Natural killer cell (primary cell): Measurements from ENCODE around the gene TENM4. TPM values are rescaled to one million over a fixed set of nuclear protein-coding genes. Genes with fewer than 3 reads are reported as not detected.

Experiments used
- ATAC-seq, 3 donors: fragments of 150-1000 bp in 2 of 3; fragments of 200-7000 bp in 1 of 3; cut with Tn5 transposase; 1 replicate in 1 of 3; 2 replicates in 2 of 3; pipeline ENCODE4 v1.10.0; 2021; ENCODE audit warnings: mild to moderate bottlenecking in 2 of 3, moderate library complexity in 2 of 3
- DNase-seq, 2 donors: peaks; one replicate each; pipeline versions ENCODE4 v3.0.0 to v3.0.0-alpha.2; 2013 to 2021; ENCODE audit warnings: mixed read lengths in 1 of 2
- H3K27ac ChIP-seq: one replicate; pipeline ENCODE4 v1.5.1; 2013; ENCODE audit warnings: mild to moderate bottlenecking, low read length
- H3K27me3 ChIP-seq: one replicate; pipeline ENCODE4 v1.6.1; 2013; ENCODE audit warnings: low read length; ENCODE audit not compliant: control insufficient read depth, insufficient read depth
- H3K36me3 ChIP-seq: one replicate; pipeline ENCODE4 v1.6.1; 2013; ENCODE audit warnings: low read length; ENCODE audit not compliant: control insufficient read depth, insufficient read depth
- H3K4me1 ChIP-seq: one replicate; pipeline ENCODE4 v1.6.1; 2013; ENCODE audit warnings: low read length; ENCODE audit not compliant: control insufficient read depth, insufficient read depth
- H3K4me3 ChIP-seq: one replicate; pipeline ENCODE4 v1.5.1; 2013; ENCODE audit warnings: low read length
- H3K9me3 ChIP-seq: one replicate; pipeline ENCODE4 v1.6.1; 2013; ENCODE audit warnings: low read length; ENCODE audit not compliant: control insufficient read depth, insufficient read depth
- H3K27ac Mint-ChIP-seq, 2 donors: one replicate each; pipeline ENCODE4 v1.8.0; 2022; ENCODE audit warnings: mild to moderate bottlenecking in 2 of 2, mixed read lengths in 2 of 2, moderate library complexity in 1 of 2
- H3K27me3 Mint-ChIP-seq, 2 donors: one replicate each; pipeline ENCODE4 v1.8.0; 2022; ENCODE audit warnings: low read depth in 2 of 2, mixed read lengths in 2 of 2
- H3K36me3 Mint-ChIP-seq: one replicate; pipeline ENCODE4 v1.8.0; 2022; ENCODE audit warnings: mixed read lengths
- H3K4me1 Mint-ChIP-seq, 2 donors: one replicate each; pipeline ENCODE4 v1.8.0; 2022; ENCODE audit warnings: mixed read lengths in 2 of 2
- H3K4me3 Mint-ChIP-seq: one replicate; pipeline ENCODE4 v1.8.0; 2022; ENCODE audit warnings: mild to moderate bottlenecking, moderate library complexity, mixed read lengths
- H3K9me3 Mint-ChIP-seq, 2 donors: one replicate each; pipeline ENCODE4 v1.8.0; 2022; ENCODE audit warnings: mixed read lengths in 2 of 2
- WGBS: methylation state at CpG from one replicate; pipeline ENCODE4 v1.1.7; 2013; ENCODE audit warnings: missing lambda C conversion rate; ENCODE audit not compliant: insufficient coverage; 5-methylcytosine and 5-hydroxymethylcytosine counted together
- intact Hi-C: fragments of 100-400 bp; cut with micrococcal nuclease; formaldehyde crosslinking; loops from one replicate; pipeline ENCODE4 v1.14.2; 2022
- total RNA-seq, 4 donors: library from RNA; stranded (reverse); fragments of 120-200 nt in 1 of 4; gene quantifications; one replicate each; pipeline versions ENCODE4 v1.2.3 to v1.2.4, GENCODE V29; 2013 to 2022
- TF ChIP-seq, protein P1 (sequence below): fragments of 200-600 bp; IDR thresholded peaks from one replicate; pipeline ENCODE4 v1.8.0; 2022; ENCODE audit warnings: antibody characterized with exemption

Gene TENM4
- total RNA-seq, 3 donors from 2014 or later (not counting 1 experiment from before 2014, with no cell fraction given) = 0.63 to 0.75 TPM; not detected in 1

- DNase-seq (no peak), ATAC-seq (no peak)
- H3K27me3 ChIP-seq = no peaks in the 10 kb centered on the region
- H3K9me3 Mint-ChIP-seq = no peaks in the 10 kb centered on the region
- intact Hi-C loops = no loop called here
- H3K36me3 Mint-ChIP-seq = no peaks in the 10 kb centered on the region
- H3K27ac Mint-ChIP-seq = no peak overlapping the region
- H3K9me3 ChIP-seq = no peaks in the 10 kb centered on the region
- no peaks in the 10 kb centered on the region for H3K4me1 Mint-ChIP-seq
- no peaks in the 10 kb centered on the region for H3K36me3 ChIP-seq
- TF ChIP-seq, protein P1, sequence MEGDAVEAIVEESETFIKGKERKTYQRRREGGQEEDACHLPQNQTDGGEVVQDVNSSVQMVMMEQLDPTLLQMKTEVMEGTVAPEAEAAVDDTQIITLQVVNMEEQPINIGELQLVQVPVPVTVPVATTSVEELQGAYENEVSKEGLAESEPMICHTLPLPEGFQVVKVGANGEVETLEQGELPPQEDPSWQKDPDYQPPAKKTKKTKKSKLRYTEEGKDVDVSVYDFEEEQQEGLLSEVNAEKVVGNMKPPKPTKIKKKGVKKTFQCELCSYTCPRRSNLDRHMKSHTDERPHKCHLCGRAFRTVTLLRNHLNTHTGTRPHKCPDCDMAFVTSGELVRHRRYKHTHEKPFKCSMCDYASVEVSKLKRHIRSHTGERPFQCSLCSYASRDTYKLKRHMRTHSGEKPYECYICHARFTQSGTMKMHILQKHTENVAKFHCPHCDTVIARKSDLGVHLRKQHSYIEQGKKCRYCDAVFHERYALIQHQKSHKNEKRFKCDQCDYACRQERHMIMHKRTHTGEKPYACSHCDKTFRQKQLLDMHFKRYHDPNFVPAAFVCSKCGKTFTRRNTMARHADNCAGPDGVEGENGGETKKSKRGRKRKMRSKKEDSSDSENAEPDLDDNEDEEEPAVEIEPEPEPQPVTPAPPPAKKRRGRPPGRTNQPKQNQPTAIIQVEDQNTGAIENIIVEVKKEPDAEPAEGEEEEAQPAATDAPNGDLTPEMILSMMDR = no peak
- 27% methylated on average over 2 of the region's 2 CpGs for WGBS
- no peak overlapping the region for H3K4me3 ChIP-seq
- no peak overlapping the region for H3K4me3 Mint-ChIP-seq
- no peak overlapping the region for H3K27ac ChIP-seq
- no peaks in the 10 kb centered on the region for H3K4me1 ChIP-seq
- H3K27me3 Mint-ChIP-seq = peaks cover 0 to 2% of the 10 kb centered on the region in 2 donors
Observed at GRCh38 chr11:79098146-79098545, 342.7 kb downstream of the TENM4 start.

DNA sequence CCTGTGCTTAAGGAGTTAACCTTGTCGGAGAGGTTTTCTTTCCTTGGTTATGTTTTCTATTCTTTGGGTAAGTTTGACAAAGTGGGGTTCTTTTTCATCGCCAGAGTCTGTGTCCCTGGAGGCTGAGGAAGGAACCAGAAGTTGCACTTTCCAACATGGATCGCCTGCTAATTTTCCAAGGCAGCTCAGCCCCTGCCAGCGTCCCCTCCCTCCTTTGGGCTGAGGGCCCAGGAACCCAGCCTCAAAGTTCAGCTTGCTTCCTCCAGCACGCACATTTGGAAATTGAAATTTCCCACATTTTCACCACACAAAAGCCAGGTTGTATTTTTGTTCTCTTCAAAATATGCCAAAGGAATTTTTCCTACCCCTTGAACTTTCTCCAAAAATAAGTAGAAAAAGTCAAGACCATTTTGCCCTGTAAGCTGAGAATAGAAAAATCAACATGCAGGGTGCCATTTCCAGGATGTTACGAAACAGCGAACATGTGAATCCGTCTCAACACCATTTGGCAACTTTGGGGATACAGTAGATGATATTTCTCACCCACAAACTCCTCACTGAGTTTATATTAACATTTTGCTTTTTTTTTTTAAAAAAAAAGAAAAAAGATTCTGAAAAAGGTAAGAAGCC, 343.5 kb downstream of the TENM4 start:
- 81% methylated on average over 8 of the region's 8 CpGs for WGBS
- H3K4me3 Mint-ChIP-seq = no peak overlapping the region
- Histone ChIP-seq H3K36me3 (no peaks in the 10 kb centered on the region), H3K9me3 (no peaks in the 10 kb centered on the region), H3K27ac (no peak overlapping the region), H3K4me1 (no peaks in the 10 kb centered on the region), H3K4me3 (no peak overlapping the region), H3K27me3 (no peaks in the 10 kb centered on the region)
- DNase-seq (no peak), ATAC-seq (no peak)
- H3K27ac Mint-ChIP-seq = no peak overlapping the region
- no peaks in the 10 kb centered on the region for H3K4me1 Mint-ChIP-seq
- TF ChIP-seq, protein P1 = no peak
- peaks cover 0 to 2% of the 10 kb centered on the region in 2 donors for H3K27me3 Mint-ChIP-seq
- no peaks in the 10 kb centered on the region for H3K36me3 Mint-ChIP-seq
- no peaks in the 10 kb centered on the region for H3K9me3 Mint-ChIP-seq
- intact Hi-C loops = no loop called here

DNA sequence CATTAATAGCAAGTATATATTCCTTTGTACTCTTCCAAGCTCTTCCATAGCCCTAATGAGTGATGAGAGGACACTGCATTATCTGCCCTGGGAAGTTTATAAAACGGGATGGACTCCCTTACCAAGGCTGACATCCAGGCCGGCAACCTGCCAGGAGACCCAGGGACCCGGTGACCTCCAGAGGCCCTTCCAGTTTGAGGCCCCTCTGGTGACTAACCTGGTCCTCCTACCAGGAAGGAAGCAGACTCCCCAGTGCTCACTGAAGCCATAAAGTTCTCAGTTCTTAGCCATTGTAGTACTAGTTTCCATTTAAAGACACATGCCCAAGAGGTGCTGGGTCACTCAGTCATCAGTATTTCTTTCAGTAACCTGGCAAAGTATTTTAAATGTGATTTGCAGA, 345.4 kb downstream of the TENM4 start:
- TF ChIP-seq, protein P1 = no peak
- ATAC-seq (no peak), DNase-seq (no peak)
- H3K9me3 Mint-ChIP-seq = no peaks in the 10 kb centered on the region
- H3K27ac ChIP-seq = no peak overlapping the region
- no peaks in the 10 kb centered on the region for H3K4me1 Mint-ChIP-seq
- no peaks in the 10 kb centered on the region for H3K36me3 ChIP-seq
- H3K4me3 ChIP-seq = no peak overlapping the region
- H3K9me3 ChIP-seq = no peaks in the 10 kb centered on the region
- H3K27ac Mint-ChIP-seq = no peak overlapping the region
- H3K4me1 ChIP-seq = no peaks in the 10 kb centered on the region
- no peak overlapping the region for H3K4me3 Mint-ChIP-seq
- no peaks in the 10 kb centered on the region for H3K27me3 ChIP-seq
- H3K27me3 Mint-ChIP-seq = peaks cover 0 to 2% of the 10 kb centered on the region in 2 donors
- WGBS = 59% methylated on average over 3 of the region's 3 CpGs
- intact Hi-C loops = no loop called here
- no peaks in the 10 kb centered on the region for H3K36me3 Mint-ChIP-seq

DNA sequence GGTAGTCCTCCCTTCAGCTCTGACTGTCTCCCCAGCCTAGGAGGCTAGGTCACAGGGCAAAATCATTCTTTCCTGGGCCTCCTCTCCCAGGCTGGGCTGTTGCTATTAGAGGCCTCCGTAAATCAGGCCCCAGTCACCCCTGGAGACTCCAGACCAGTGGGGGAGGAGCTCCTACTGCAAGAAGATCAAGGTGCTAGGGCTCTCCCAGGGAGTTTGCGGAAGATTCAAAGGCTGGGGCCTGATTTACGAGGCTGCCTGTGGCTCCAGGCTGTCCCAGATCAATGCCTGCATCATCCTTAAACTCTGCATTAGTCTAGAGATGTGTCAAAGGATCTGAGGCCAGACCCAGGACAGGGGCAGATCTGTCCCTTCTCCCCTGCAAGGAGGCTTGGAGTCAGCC, 346.2 kb downstream of the TENM4 start:
- Mint-ChIP-seq H3K4me3 (no peak overlapping the region), H3K4me1 (no peaks in the 10 kb centered on the region), H3K27ac (no peak overlapping the region), H3K27me3 (peaks cover 0 to 2% of the 10 kb centered on the region in 2 donors), H3K9me3 (no peaks in the 10 kb centered on the region), H3K36me3 (no peaks in the 10 kb centered on the region)
- ATAC-seq = no peak
- no peak overlapping the region for H3K4me3 ChIP-seq
- TF ChIP-seq, protein P1 = no peak
- H3K36me3 ChIP-seq = no peaks in the 10 kb centered on the region
- H3K27me3 ChIP-seq = no peaks in the 10 kb centered on the region
- no peaks in the 10 kb centered on the region for H3K4me1 ChIP-seq
- no peak overlapping the region for H3K27ac ChIP-seq
- DNase-seq = no peak
- intact Hi-C loops = no loop called here
- 79% methylated on average over 3 of the region's 3 CpGs for whole genome bisulfite sequencing
- no peaks in the 10 kb centered on the region for H3K9me3 ChIP-seq
